ENCODE measurements around the gene MACROD2. TPM values are rescaled to one million over a fixed set of nuclear protein-coding genes. Genes with fewer than 3 reads are reported as not detected.

The MACROD2 gene
- total RNA-seq, 1 experiment from 2014 or later = 1.6 TPM

DNA sequence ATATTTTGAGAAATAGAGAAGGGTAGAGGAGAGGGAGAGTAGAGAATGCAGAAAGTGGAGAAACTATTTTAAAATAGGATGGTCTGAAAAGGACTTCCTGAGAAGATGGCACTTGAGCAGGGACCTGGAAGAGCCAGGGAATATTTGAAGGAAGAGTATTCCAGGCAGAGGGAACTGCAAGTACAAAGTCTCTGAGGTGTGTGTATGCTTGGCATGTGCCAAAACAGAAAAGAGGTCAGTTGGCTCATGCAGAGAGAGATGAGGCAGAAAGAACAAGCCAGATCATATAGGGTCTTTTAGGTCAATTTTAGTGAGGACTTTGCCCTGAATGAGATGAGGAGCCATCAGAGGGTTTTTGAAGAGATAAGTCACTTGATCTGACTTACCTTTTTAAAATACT, 196.2 kb downstream of the MACROD2 start:
- H3K27me3 ChIP-seq (ENCODE audit: insufficient read depth, low read length) = no peaks in the 10 kb centered on the region; the same call in 1 of the 2 replicates
- H2AK5ac ChIP-seq (ENCODE audit: insufficient read length, low read length) = no peak overlapping the region
- H2BK120ac ChIP-seq (ENCODE audit: low read depth, low read length, poor library complexity, severe bottlenecking) = no peak overlapping the region
- H4K91ac ChIP-seq (ENCODE audit: insufficient read length, low read depth, low read length) = no peak overlapping the region
- Mint-ChIP-seq H3K9me3 (no peaks in the 10 kb centered on the region), H3K36me3 (ENCODE audit: insufficient read depth in 1 of 3, low read depth in 3 of 3) (no peaks in the 10 kb centered on the region), H3K27ac (no peak overlapping the region), H3K27me3 (ENCODE audit: low read depth) (no peaks in the 10 kb centered on the region), H3K4me1 (peaks cover 0 to 6% of the 10 kb centered on the region in 2 experiments; a peak in 1 of 4 replicates), H3K4me3 (no peak overlapping the region)
- no peak overlapping the region for H2AFZ ChIP-seq (ENCODE audit: low read length)
- no peak overlapping the region for H2BK15ac ChIP-seq (ENCODE audit: low read depth, low read length)
- H2BK20ac ChIP-seq (ENCODE audit: low read depth, low read length, poor library complexity, severe bottlenecking) = no peak overlapping the region
- H3K9ac ChIP-seq (ENCODE audit: extremely low read depth, insufficient read length, low read length) = no peak overlapping the region
- H3K79me2 ChIP-seq (ENCODE audit: insufficient read depth, low read length) = no peaks in the 10 kb centered on the region
- no peak overlapping the region for H3K56ac ChIP-seq (ENCODE audit: insufficient read length, low read depth, low read length)
- H4K5ac ChIP-seq (ENCODE audit: insufficient read length, low read depth, low read length) = no peak overlapping the region
- H3K23me2 ChIP-seq (ENCODE audit: insufficient read length, low read depth, low read length, poor library complexity, severe bottlenecking) = no peaks in the 10 kb centered on the region
- H4K8ac ChIP-seq (replicated peaks; ENCODE audit: insufficient read length, low read depth, low read length) = no peak overlapping the region
- no peak overlapping the region for H3K18ac ChIP-seq (ENCODE audit: insufficient read length, low read depth, low read length)
- no peak overlapping the region for H3K23ac ChIP-seq (ENCODE audit: insufficient read length, low read depth, low read length)
- H3T11ph ChIP-seq (ENCODE audit: low read length) = no peak overlapping the region
- no peak overlapping the region for H3K14ac ChIP-seq (ENCODE audit: insufficient read depth, low read length)
- TF ChIP-seq, protein P1, sequence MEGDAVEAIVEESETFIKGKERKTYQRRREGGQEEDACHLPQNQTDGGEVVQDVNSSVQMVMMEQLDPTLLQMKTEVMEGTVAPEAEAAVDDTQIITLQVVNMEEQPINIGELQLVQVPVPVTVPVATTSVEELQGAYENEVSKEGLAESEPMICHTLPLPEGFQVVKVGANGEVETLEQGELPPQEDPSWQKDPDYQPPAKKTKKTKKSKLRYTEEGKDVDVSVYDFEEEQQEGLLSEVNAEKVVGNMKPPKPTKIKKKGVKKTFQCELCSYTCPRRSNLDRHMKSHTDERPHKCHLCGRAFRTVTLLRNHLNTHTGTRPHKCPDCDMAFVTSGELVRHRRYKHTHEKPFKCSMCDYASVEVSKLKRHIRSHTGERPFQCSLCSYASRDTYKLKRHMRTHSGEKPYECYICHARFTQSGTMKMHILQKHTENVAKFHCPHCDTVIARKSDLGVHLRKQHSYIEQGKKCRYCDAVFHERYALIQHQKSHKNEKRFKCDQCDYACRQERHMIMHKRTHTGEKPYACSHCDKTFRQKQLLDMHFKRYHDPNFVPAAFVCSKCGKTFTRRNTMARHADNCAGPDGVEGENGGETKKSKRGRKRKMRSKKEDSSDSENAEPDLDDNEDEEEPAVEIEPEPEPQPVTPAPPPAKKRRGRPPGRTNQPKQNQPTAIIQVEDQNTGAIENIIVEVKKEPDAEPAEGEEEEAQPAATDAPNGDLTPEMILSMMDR (conservative IDR thresholded peaks at IDR 0.05) = no peak
- no peak overlapping the region for H3K4ac ChIP-seq (ENCODE audit: low read depth, low read length)
- no peaks in the 10 kb centered on the region for H4K20me1 ChIP-seq (ENCODE audit: control insufficient read depth, insufficient read depth, insufficient read length)
- DNase-seq = no peak
- no peaks in the 10 kb centered on the region for H3K9me3 ChIP-seq (ENCODE audit: control insufficient read depth, low read depth, low read length)
- no peak overlapping the region for H2BK5ac ChIP-seq (ENCODE audit: insufficient read length, low read length)
- H3K4me1 ChIP-seq (ENCODE audit: insufficient read depth, low read length) = no peaks in the 10 kb centered on the region
- H3K27ac ChIP-seq (ENCODE audit: insufficient read length, low read depth, low read length) = no peak overlapping the region
- no peaks in the 10 kb centered on the region for H3K79me1 ChIP-seq (ENCODE audit: insufficient read depth, low read depth, low read length, poor library complexity, severe bottlenecking)
- no peak overlapping the region for H2BK12ac ChIP-seq (ENCODE audit: insufficient read length, low read depth, low read length)
- H3K4me2 ChIP-seq (ENCODE audit: insufficient read depth, insufficient read length, low read length) = no peak overlapping the region

Data from H9 (cell line).